22Rv1 (cell line): ENCODE results near the gene KIAA0513.

Experiments
- ZFX ChIP-seq: fragments of 450-650 bp; IDR thresholded peaks from 2 replicates; pipeline ENCODE4 v1.6.1; 2017; ENCODE audit warnings: antibody characterized with exemption, borderline replicate concordance
- TF ChIP-seq, protein P1 (sequence below): fragments of 450-650 bp; IDR thresholded peaks from 2 replicates; pipeline ENCODE4 v1.5.1; 2017; ENCODE audit warnings: mild to moderate bottlenecking

DNA sequence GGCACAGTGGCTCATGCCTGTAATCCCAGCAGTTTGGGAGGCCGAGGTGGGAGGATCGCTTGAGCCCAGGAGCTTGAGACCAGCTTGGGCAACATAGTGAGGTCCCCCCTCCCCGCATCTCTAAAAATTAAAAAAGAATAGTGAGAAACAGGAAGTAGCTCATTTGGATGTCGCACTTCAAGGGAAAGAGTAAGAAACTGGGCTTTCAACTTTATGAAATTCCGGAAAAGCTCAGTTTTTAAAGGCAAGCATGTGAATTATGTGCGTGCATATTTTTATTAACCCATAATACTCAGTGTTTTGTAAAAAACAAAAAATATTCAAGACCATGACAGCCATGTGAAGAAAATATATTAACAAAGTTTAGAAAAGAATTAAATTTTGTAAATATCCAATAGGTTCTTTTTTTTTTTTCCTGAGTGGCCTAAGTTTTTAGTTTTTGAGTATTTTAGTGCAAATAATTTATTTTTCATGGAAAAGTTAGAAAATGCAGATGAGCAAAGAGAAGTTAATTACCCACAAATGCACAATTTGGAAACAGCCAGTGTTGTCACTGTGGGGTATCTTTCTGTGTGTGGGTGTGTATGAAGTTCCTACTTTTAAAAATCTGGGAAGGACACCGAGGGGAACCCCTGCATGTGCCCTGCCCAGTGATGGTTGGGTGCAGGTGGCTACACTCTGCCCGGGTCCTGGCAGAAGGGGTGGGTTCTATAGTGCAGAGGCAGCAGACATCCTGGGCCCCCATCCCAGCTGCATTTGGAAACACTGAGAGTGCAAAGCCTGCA, 44.7 kb downstream of the KIAA0513 start:
- TF ChIP-seq, protein P1, sequence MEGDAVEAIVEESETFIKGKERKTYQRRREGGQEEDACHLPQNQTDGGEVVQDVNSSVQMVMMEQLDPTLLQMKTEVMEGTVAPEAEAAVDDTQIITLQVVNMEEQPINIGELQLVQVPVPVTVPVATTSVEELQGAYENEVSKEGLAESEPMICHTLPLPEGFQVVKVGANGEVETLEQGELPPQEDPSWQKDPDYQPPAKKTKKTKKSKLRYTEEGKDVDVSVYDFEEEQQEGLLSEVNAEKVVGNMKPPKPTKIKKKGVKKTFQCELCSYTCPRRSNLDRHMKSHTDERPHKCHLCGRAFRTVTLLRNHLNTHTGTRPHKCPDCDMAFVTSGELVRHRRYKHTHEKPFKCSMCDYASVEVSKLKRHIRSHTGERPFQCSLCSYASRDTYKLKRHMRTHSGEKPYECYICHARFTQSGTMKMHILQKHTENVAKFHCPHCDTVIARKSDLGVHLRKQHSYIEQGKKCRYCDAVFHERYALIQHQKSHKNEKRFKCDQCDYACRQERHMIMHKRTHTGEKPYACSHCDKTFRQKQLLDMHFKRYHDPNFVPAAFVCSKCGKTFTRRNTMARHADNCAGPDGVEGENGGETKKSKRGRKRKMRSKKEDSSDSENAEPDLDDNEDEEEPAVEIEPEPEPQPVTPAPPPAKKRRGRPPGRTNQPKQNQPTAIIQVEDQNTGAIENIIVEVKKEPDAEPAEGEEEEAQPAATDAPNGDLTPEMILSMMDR: no peak
- no peak for TF ChIP-seq ZFX
